SU-DHL-6 (cell line): ENCODE data around the gene COL4A1.

Experiments used
- CTCF ChIP-seq: fragments of 200-600 bp; sonication (generic); IDR thresholded peaks from one replicate; pipeline ENCODE4 v1.5.1; 2017; ENCODE audit warnings: antibody characterized with exemption, mild to moderate bottlenecking, low read length, moderate library complexity; ENCODE audit not compliant: insufficient read depth, poor library complexity, severe bottlenecking
- EZH2phosphoT487 ChIP-seq: fragments of 200-600 bp; sonication (generic), shearing (Covaris generic); conservative IDR thresholded peaks from 2 replicates; pipeline ENCODE4 v1.6.1; 2018; ENCODE audit warnings: mild to moderate bottlenecking, antibody characterized with exemption, low read length, moderate library complexity, mixed read lengths

GRCh38 chr13:110332750-110333149, 25.8 kb upstream of the COL4A1 start:
- TF ChIP-seq CTCF (no peak), EZH2phosphoT487 (no peak)
